H1 (cell line): ENCODE data around the gene AAMP. TPM values are rescaled to one million over a fixed set of nuclear protein-coding genes. Genes with fewer than 3 reads are reported as not detected.

Source experiments
- CTCF ChIP-seq, 3 experiments: IDR thresholded peaks; 1 replicate in 2 of 3; 2 replicates in 1 of 3; pipeline versions ENCODE4 v1.5.1 to v1.6.1; 2011; ENCODE audit warnings: low read length in 3 of 3, mild to moderate bottlenecking in 3 of 3, inconsistent platforms in 2 of 3, low read depth in 1 of 3, moderate library complexity in 1 of 3; ENCODE audit not compliant: insufficient read depth in 1 of 3; ENCODE audit errors: control extremely low read depth in 1 of 3
- polyA plus RNA-seq, 7 experiments: library from polyadenylated mRNA; depleted of rRNA in 3 of 7; stranded (reverse) in 5 of 7; unstranded in 2 of 7; fragments of >200 nt in 5 of 7; fragments of 200-250 nt in 2 of 7; gene quantifications; 1 replicate in 5 of 7; 2 replicates in 1 of 7; 4 replicates in 1 of 7; pipeline versions ENCODE4 v1.2.1 to v1.2.3, GENCODE V29; 2011 to 2013; ENCODE audit warnings: missing spikeins in 2 of 7, mixed read lengths in 2 of 7
- total RNA-seq: library from RNA; stranded (reverse); fragmentation: NEBNext Ultra II Directional; extraction: Animal tissue kit (Norgen Biotek cat#: 25700); gene quantifications from 2 replicates; pipeline ENCODE4 v1.2.1, GENCODE V29; 2021

The AAMP gene
- total and polyA plus RNA-seq, 2 of the 8 experiments (the other 6 are each of a cell fraction or from before 2014, with no cell fraction given) = 119 to 125 TPM

- peak in 2 of 3 experiments; percentile 76; a peak in 3 of 4 replicates for TF ChIP-seq CTCF (IDR thresholded peaks at IDR 0.05; ENCODE audit: control extremely low read depth in 1 of 3, insufficient read depth in 1 of 3, low read depth in 1 of 3, low read length in 3 of 3)
- TF ChIP-seq, all 59 proteins: peak for 2
These were observed 12.5 kb downstream of the AAMP start (continued) for GRCh38 chr2:218257390-218257981.
